Coronary artery (tissue), 2 donors: ENCODE measurements around the gene CDC16.

Experiments used
- DNase-seq: peaks from one replicate; pipeline ENCODE4 v3.0.0-alpha.2; 2017; ENCODE audit warnings: low spot score
- H3K27ac ChIP-seq, 2 donors: fragments of 200-600 bp; sonication (generic); one replicate each; pipeline ENCODE4 v1.5.1; 2016 to 2019
- H3K4me3 ChIP-seq: fragments of 200-600 bp; sonication (generic); 2 replicates; pipeline ENCODE4 v1.5.1; 2016; ENCODE audit warnings: mild to moderate bottlenecking, moderate library complexity
- TF ChIP-seq, protein P1 (sequence below): fragments of 200-600 bp; sonication (generic); IDR thresholded peaks from one replicate; pipeline ENCODE4 v1.5.1; 2019; ENCODE audit warnings: antibody characterized with exemption

The CDC16 gene

DNA sequence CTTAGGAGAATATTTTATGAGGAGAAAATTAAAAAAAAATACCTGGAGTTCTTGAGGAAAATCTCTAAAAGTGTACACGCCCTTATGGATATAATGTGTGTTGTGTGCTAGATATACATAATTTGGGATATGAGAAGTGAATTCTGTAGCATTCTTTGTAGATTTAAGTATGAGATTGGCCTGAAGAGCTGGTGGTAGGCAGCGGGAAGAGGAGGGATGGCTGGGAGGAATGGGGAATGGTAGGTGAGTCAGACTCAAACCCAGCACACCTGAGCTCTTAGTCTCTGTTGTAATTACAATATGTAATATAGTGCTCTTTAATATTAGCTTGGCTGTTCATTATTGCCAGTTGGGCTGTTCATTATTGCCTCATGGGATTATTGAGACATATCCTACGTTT lies 86.6 kb downstream of the CDC16 start:
- TF ChIP-seq, protein P1, sequence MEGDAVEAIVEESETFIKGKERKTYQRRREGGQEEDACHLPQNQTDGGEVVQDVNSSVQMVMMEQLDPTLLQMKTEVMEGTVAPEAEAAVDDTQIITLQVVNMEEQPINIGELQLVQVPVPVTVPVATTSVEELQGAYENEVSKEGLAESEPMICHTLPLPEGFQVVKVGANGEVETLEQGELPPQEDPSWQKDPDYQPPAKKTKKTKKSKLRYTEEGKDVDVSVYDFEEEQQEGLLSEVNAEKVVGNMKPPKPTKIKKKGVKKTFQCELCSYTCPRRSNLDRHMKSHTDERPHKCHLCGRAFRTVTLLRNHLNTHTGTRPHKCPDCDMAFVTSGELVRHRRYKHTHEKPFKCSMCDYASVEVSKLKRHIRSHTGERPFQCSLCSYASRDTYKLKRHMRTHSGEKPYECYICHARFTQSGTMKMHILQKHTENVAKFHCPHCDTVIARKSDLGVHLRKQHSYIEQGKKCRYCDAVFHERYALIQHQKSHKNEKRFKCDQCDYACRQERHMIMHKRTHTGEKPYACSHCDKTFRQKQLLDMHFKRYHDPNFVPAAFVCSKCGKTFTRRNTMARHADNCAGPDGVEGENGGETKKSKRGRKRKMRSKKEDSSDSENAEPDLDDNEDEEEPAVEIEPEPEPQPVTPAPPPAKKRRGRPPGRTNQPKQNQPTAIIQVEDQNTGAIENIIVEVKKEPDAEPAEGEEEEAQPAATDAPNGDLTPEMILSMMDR: no peak
- Histone ChIP-seq H3K27ac (no peak overlapping the region), H3K4me3 (no peak overlapping the region)
- DNase-seq: no peak
